Progenitor cell of endocrine pancreas (in vitro differentiated cells): Measurements from ENCODE around the gene ZMYM2. TPM values are rescaled to one million over a fixed set of nuclear protein-coding genes. Genes with fewer than 3 reads are reported as not detected.

Experiments
- DNase-seq: peaks from one replicate; pipeline ENCODE4 v3.0.0; 2021; ENCODE audit warnings: low spot score; ENCODE audit not compliant: unreplicated experiment
- H3K27ac Mint-ChIP-seq: 2 replicates; pipeline ENCODE4 v1.8.0; 2021; ENCODE audit warnings: mild to moderate bottlenecking, moderate library complexity, mixed read lengths
- H3K27me3 Mint-ChIP-seq: 2 replicates; pipeline ENCODE4 v1.8.0; 2021; ENCODE audit warnings: mixed read lengths
- H3K36me3 Mint-ChIP-seq: 2 replicates; pipeline ENCODE4 v1.8.0; 2022; ENCODE audit warnings: mixed read lengths; ENCODE audit not compliant: insufficient read depth
- H3K4me1 Mint-ChIP-seq: 2 replicates; pipeline ENCODE4 v1.8.0; 2021; ENCODE audit warnings: low read depth, mixed read lengths
- H3K4me3 Mint-ChIP-seq: 2 replicates; pipeline ENCODE4 v1.8.0; 2021; ENCODE audit warnings: low read depth, mild to moderate bottlenecking, moderate library complexity, mixed read lengths
- H3K9me3 Mint-ChIP-seq: 2 replicates; pipeline ENCODE4 v1.8.0; 2021; ENCODE audit warnings: low read depth, mixed read lengths
- CTCF ChIP-seq: fragments of 200-600 bp; sonication (generic); IDR thresholded peaks from one replicate; pipeline ENCODE4 v1.5.0; 2021; ENCODE audit warnings: antibody characterized with exemption, mild to moderate bottlenecking; ENCODE audit not compliant: unreplicated experiment
- total RNA-seq: library from RNA; stranded (reverse); gene quantifications from 2 replicates; pipeline ENCODE4 v1.2.1, GENCODE V29; 2021

Gene ZMYM2
- total RNA-seq, 1 donor from 2014 or later, result 192 TPM

DNA sequence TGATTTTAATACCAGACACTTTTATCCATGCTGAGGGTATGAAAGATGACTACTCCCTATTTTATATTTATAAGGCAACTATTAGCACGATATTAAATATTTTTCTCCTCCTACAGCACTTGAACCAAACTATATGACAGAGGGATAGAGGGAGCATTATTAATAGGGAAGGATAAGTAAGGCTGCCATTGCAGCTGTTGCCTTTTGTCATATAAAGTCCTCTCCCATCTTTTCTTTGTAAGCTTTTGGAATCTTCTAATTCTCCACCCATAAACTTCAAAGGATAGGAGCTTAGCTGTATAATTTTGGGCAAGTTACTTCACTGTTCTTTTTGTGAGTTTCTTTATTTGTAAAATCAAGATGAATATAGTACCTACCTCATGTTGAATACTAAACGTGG lies 95.4 kb downstream of the ZMYM2 start:
- no peaks in the 10 kb centered on the region for H3K9me3 Mint-ChIP-seq

DNA sequence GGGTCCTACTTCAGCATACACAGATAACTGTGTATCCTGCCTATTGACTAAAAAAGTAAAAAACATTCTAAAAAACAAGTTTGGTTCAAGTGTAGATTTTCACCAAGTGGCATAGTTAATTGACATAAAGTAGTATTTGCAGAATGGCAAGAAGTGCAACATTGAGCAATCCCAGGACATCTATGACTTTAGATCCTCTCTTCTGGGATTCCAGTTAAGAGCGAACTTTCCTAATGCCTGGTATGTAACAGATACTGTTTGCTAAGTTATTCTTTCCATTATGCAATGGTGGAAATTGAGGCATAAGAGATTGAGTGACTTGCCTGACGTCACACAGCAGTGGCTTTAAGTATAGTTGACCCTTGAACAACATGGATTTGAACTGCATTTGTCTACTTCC lies 96.1 kb downstream of the ZMYM2 start:
- Mint-ChIP-seq H3K4me1 (peaks cover under 1% of the 10 kb centered on the region), H3K9me3 (no peaks in the 10 kb centered on the region), H3K36me3 (peaks cover 31% of the 10 kb centered on the region), H3K4me3 (no peak overlapping the region), H3K27ac (peak overlapping the region; percentile 72), H3K27me3 (no peaks in the 10 kb centered on the region)
- no peak for DNase-seq
- TF ChIP-seq CTCF, result no peak

More for the DNA sequence above, 95.4 kb downstream of the ZMYM2 start:
- Mint-ChIP-seq H3K27ac (no peak overlapping the region), H3K4me1 (peaks cover 4% of the 10 kb centered on the region), H3K4me3 (no peak overlapping the region), H3K27me3 (no peaks in the 10 kb centered on the region), H3K36me3 (peaks cover 32% of the 10 kb centered on the region)
- DNase-seq, result no peak
- no peak for TF ChIP-seq CTCF

DNA sequence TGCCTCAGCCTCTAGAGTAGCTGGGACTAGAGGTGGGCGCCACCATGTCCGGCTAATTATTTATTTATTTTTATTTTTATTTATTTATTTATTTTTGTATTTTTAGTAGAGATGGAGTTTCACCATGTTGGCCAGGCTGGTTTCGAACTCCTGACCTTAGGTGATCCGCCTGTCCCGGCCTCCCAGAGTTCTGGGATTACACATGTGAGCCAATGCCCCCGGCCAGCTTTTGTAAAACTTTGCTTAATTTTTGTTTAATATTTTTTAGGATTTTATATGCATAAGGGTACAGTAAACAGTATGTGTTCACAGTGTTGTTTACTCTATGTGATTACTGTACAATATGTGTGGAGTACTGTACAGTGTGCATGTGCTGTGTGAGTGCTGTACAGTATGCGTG lies 98.7 kb downstream of the ZMYM2 start:
- H3K4me3 Mint-ChIP-seq, result no peak overlapping the region
- no peaks in the 10 kb centered on the region for H3K4me1 Mint-ChIP-seq
- no peaks in the 10 kb centered on the region for H3K9me3 Mint-ChIP-seq
- H3K27ac Mint-ChIP-seq, result no peak overlapping the region
- no peaks in the 10 kb centered on the region for H3K27me3 Mint-ChIP-seq
- no peak for TF ChIP-seq CTCF
- peaks cover 30% of the 10 kb centered on the region for H3K36me3 Mint-ChIP-seq
- no peak for DNase-seq

DNA sequence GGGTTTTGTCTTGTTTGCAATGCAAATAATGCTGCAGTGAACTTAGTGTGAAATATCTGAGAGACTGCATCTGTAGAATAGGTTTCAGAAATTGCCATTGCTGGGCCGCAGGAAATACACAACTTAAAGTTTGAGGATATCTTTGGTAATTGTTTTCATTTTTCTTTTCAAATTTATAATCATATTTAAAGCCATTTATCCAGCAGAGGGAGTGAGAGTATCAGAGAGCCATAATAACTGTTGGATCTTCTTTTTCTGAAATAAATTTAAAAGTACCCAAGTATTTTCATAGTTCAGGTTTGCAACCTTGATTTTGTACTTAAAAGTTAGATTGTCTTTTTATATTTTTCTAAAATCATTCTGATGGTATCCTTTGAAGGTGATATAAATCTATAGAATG lies 99.4 kb downstream of the ZMYM2 start:
- Mint-ChIP-seq H3K9me3 (no peaks in the 10 kb centered on the region), H3K27me3 (no peaks in the 10 kb centered on the region), H3K27ac (no peak overlapping the region), H3K36me3 (peaks cover 25% of the 10 kb centered on the region), H3K4me3 (no peak overlapping the region), H3K4me1 (no peaks in the 10 kb centered on the region)
- no peak for DNase-seq
- TF ChIP-seq CTCF, result no peak

- TF ChIP-seq CTCF, result no peak
- Mint-ChIP-seq H3K36me3 (peaks cover 25% of the 10 kb centered on the region), H3K4me3 (no peak overlapping the region), H3K27me3 (no peaks in the 10 kb centered on the region), H3K4me1 (no peaks in the 10 kb centered on the region), H3K9me3 (no peaks in the 10 kb centered on the region), H3K27ac (no peak overlapping the region)
- DNase-seq, result no peak
Measured at GRCh38 chr13:20058476-20058875, 99.9 kb downstream of the ZMYM2 start.

- H3K4me1 Mint-ChIP-seq, result no peaks in the 10 kb centered on the region
- no peak overlapping the region for H3K27ac Mint-ChIP-seq
- no peak for TF ChIP-seq CTCF
- H3K27me3 Mint-ChIP-seq, result no peaks in the 10 kb centered on the region
- peaks cover 18% of the 10 kb centered on the region for H3K36me3 Mint-ChIP-seq
- no peaks in the 10 kb centered on the region for H3K9me3 Mint-ChIP-seq
- no peak for DNase-seq
- H3K4me3 Mint-ChIP-seq, result no peak overlapping the region
Measured at GRCh38 chr13:20064128-20064527, 105.6 kb downstream of the ZMYM2 start.
